ENCODE data around the gene MROH2B.

The MROH2B gene

DNA sequence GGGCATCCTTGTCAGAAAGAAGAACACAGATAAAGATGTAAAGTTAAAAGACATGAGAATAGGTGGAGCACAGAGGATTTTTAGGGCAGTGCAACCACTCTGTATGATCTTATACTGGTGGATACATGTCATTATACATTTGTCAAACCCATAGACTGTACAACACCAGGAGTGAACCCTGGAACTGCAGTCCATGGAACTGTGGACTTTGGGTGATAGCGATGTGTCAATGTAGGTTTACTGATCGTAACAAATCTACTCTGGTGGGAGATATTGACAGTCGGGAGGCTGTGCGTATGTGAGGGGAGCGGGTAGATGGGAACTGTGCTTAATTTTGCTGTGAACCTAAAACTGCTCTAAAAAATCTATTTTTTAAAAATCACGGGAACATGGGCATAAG lies 60.6 kb downstream of the MROH2B start:
- Mint-ChIP-seq H3K27me3 (ENCODE audit: low read depth, poor library complexity) (peaks cover 3% of the 10 kb centered on the region), H3K4me1 (no peaks in the 10 kb centered on the region), H3K4me3 (no peak overlapping the region), H3K36me3 (ENCODE audit: low read depth) (no peaks in the 10 kb centered on the region), H3K27ac (no peak overlapping the region), H3K9me3 (no peaks in the 10 kb centered on the region)
- TF ChIP-seq, protein P1, sequence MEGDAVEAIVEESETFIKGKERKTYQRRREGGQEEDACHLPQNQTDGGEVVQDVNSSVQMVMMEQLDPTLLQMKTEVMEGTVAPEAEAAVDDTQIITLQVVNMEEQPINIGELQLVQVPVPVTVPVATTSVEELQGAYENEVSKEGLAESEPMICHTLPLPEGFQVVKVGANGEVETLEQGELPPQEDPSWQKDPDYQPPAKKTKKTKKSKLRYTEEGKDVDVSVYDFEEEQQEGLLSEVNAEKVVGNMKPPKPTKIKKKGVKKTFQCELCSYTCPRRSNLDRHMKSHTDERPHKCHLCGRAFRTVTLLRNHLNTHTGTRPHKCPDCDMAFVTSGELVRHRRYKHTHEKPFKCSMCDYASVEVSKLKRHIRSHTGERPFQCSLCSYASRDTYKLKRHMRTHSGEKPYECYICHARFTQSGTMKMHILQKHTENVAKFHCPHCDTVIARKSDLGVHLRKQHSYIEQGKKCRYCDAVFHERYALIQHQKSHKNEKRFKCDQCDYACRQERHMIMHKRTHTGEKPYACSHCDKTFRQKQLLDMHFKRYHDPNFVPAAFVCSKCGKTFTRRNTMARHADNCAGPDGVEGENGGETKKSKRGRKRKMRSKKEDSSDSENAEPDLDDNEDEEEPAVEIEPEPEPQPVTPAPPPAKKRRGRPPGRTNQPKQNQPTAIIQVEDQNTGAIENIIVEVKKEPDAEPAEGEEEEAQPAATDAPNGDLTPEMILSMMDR (IDR thresholded peaks at IDR 0.05) = no peak
- DNase-seq = no peak

DNA sequence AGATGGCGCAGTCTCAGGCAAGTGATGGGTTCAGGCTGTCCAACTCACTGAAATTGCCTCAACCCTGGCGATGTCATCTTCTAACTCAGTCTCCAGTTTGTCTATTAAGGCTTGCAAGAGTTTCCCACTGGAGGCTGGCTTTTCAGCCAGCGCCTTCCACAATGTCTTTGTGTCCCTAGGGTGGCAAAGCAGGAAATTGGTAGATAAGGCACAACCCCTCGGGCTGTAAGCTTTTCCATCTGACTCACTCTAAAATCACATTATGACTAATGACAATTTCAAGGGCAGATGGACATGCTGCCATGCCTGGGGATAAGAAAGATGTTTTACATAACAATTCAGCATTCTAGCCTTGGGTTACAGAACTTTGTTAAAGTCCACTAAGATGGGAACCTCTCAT lies 61.9 kb downstream of the MROH2B start:
- no peaks in the 10 kb centered on the region for H3K9me3 Mint-ChIP-seq
- H3K36me3 Mint-ChIP-seq (ENCODE audit: low read depth) = no peaks in the 10 kb centered on the region
- peaks cover 3% of the 10 kb centered on the region for H3K27me3 Mint-ChIP-seq (ENCODE audit: low read depth, poor library complexity)
- DNase-seq = no peak
- TF ChIP-seq, protein P1 (IDR thresholded peaks at IDR 0.05) = no peak
- H3K4me3 Mint-ChIP-seq = no peak overlapping the region
- no peak overlapping the region for H3K27ac Mint-ChIP-seq
- no peaks in the 10 kb centered on the region for H3K4me1 Mint-ChIP-seq

DNA sequence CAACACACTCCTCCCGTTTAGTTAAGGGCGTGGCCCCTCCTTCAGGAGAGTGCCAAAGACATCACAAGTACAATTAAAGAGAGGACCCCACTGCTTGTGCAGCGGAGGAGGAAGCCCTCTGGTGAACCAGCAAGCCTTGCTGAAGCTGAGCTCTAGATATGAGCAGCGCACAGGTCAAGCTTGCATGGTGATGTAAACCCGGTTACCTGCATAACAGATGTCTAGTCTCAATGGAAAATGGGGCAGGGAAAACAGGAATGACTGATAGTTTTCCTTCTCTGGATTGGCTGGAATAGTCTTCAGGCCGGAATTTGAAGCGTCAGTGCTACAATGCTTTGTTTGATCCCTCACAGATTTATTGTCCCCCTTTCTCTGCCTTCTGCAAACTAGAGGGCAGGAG lies 66.2 kb downstream of the MROH2B start:
- no peak for DNase-seq
- Mint-ChIP-seq H3K27me3 (ENCODE audit: low read depth, poor library complexity) (peaks cover 7% of the 10 kb centered on the region), H3K9me3 (no peaks in the 10 kb centered on the region), H3K36me3 (ENCODE audit: low read depth) (no peaks in the 10 kb centered on the region), H3K27ac (no peak overlapping the region), H3K4me3 (no peak overlapping the region), H3K4me1 (no peaks in the 10 kb centered on the region)
- TF ChIP-seq, protein P1 (IDR thresholded peaks at IDR 0.05) = no peak

DNA sequence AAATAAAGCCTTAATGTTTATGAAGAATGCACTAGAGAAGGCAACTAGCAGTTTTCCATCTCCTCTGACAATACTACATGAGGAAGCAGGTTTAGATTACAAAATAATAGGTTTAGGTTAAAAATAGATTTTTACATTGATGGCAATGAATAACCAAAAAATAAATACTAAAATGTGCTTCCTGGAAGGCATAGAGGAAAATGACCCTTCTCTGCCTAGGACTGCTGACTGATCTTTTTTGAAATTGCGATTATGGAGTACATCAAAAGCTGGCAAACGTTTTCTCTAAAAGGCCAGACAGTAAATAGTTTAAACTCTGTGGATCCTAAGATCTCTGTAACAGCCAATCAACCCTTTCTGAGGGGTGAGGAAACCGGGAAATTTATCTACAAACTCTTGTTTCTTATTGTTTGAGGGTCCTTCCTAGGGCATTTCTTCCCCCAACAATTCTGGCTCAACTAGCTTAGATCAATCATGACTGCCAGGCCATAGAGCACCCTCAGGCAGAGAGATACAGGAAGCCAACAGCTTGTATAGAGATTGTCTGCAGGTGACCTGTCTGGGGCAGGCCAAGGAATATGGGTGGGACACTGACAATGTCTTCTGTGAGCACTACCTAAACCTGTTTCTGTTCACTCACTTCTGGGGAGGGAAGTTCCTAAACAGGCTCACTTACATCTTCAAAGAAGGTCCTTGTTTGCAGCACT lies 67.3 kb downstream of the MROH2B start:
- Mint-ChIP-seq H3K4me1 (no peaks in the 10 kb centered on the region), H3K4me3 (no peak overlapping the region), H3K27me3 (ENCODE audit: low read depth, poor library complexity) (peaks cover 7% of the 10 kb centered on the region), H3K9me3 (no peaks in the 10 kb centered on the region), H3K27ac (no peak overlapping the region), H3K36me3 (ENCODE audit: low read depth) (no peaks in the 10 kb centered on the region)
- DNase-seq = no peak
- TF ChIP-seq, protein P1 (IDR thresholded peaks at IDR 0.05) = no peak

DNA sequence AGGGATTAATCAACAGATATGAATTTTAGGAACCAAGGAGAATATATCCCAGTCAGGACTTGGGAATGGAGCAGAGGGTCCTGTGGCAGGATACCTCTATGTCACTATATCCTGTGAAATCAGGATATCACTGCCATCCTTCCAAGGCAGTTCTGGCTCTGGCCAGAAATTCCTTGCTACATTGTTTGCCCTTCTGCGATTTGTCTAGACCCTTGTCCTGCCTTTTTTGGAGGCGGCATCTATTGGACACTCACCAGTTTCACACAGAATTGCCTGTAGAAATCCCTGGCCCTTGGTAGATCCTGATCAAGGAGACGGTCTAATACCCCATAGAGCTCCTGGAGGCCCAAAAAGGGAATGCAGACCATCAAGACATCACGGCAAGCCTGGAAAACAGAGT lies 71.2 kb downstream of the MROH2B start:
- H3K4me1 Mint-ChIP-seq = no peaks in the 10 kb centered on the region
- DNase-seq = no peak
- peaks cover 7% of the 10 kb centered on the region for H3K27me3 Mint-ChIP-seq (ENCODE audit: low read depth, poor library complexity)
- no peak overlapping the region for H3K27ac Mint-ChIP-seq
- TF ChIP-seq, protein P1 (IDR thresholded peaks at IDR 0.05) = no peak
- no peak overlapping the region for H3K4me3 Mint-ChIP-seq
- H3K9me3 Mint-ChIP-seq = no peaks in the 10 kb centered on the region
- H3K36me3 Mint-ChIP-seq (ENCODE audit: low read depth) = no peaks in the 10 kb centered on the region

DNA sequence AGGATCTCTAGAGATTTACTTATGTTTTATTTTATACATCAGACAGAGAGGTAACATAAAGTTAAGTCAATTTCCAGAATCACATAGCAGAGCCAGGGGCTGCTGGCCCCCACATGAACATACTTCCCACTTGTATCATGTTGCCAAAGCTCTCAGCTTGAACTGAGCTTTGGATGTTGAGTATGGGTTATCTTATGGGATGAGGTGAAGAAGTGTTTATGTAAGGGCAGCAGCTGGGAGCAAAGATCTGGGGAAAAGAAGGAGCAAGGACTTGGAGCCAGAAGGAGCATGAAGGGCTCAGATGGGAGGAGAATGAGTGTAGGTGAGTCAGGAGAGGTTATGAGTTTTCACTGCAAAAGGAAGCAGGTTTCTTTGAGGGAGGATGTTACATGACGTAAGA lies 72.0 kb downstream of the MROH2B start:
- no peak for DNase-seq
- H3K9me3 Mint-ChIP-seq = no peaks in the 10 kb centered on the region
- peaks cover 7% of the 10 kb centered on the region for H3K27me3 Mint-ChIP-seq (ENCODE audit: low read depth, poor library complexity)
- peak overlapping the region; percentile 4 for H3K27ac Mint-ChIP-seq
- H3K4me1 Mint-ChIP-seq = no peaks in the 10 kb centered on the region
- H3K4me3 Mint-ChIP-seq = no peak overlapping the region
- H3K36me3 Mint-ChIP-seq (ENCODE audit: low read depth) = no peaks in the 10 kb centered on the region
- TF ChIP-seq, protein P1 (IDR thresholded peaks at IDR 0.05) = no peak

All from nephron progenitor cell (in vitro differentiated cells).